AG04449 (cell line): ENCODE measurements around the gene CDK5RAP1.
"Not testable (repeated sequence)": the region's sequence is repeated elsewhere in the genome, so short reads cannot be mapped to it uniquely, and the experiment has no call there.

Source experiments
- CTCF ChIA-PET: fragments of 350-600 bp; formaldehyde crosslinking; extraction: SDS; loops from one replicate; lab custom pipeline; 2021; ENCODE audit warnings: antibody characterized with exemption; lab: Yijun Ruan, JAX
- POLR2A ChIA-PET: fragments of 400-600, 350-600 bp; formaldehyde crosslinking; extraction: SDS; loops from one replicate; lab custom pipeline; 2020; ENCODE audit warnings: antibody characterized with exemption, inconsistent platforms; lab: Yijun Ruan, JAX
- DNase-seq: peaks from one replicate; pipeline ENCODE4 v3.0.0-alpha.2; 2010; ENCODE audit warnings: low read depth, low spot score
- H3K4me3 ChIP-seq: 2 replicates; pipeline ENCODE4 v1.5.1; 2011; ENCODE audit warnings: low read depth, mild to moderate bottlenecking, control low read depth, low read length
- CTCF ChIP-seq: IDR thresholded peaks from one replicate; pipeline ENCODE4 v1.5.1; 2011; ENCODE audit warnings: mild to moderate bottlenecking, moderate library complexity, low read length, control low read depth, inconsistent platforms; ENCODE audit not compliant: insufficient read depth; ENCODE audit errors: missing control alignments

CDK5RAP1 gene

GRCh38 chr20:33443006-33443511, 41.7 kb upstream of the CDK5RAP1 start:
- no peak for DNase-seq
- ChIA-PET CTCF (interaction anchor here (1.2 to 4.8 kb wide), 2 partner anchors 9 to 210 kb away, joined by 5 to 22 read pairs; no protein-coding TSS in a partner anchor), POLR2A (interaction anchor here (0.6 to 0.9 kb wide), 4 partner anchors 21 to 224 kb away, joined by 3 to 4 read pairs (median 4); partner anchors contain the start of genes ACTL10 and CDK5RAP1)
- no peak for TF ChIP-seq CTCF
- peak overlapping the region; percentile 71 for H3K4me3 ChIP-seq

GRCh38 chr20:33442136-33443005, 41.1 kb upstream of the CDK5RAP1 start:
- CTCF ChIA-PET, result interaction anchor here (4.8 kb wide), 1 partner anchor 211 kb away, joined by 22 read pairs; no protein-coding TSS in a partner anchor
- TF ChIP-seq CTCF, result no peak

GRCh38 chr20:33441142-33441955, 40.0 kb upstream of the CDK5RAP1 start:
- ChIA-PET CTCF (no interaction called here), POLR2A (no interaction called here)
- DNase-seq, result no peak
- no peak overlapping the region for H3K4me3 ChIP-seq
- no peak for TF ChIP-seq CTCF

More at GRCh38 chr20:33442136-33443005, 41.1 kb upstream of the CDK5RAP1 start:
- no peak for DNase-seq
- H3K4me3 ChIP-seq, result peak overlapping the region; percentile 71
- POLR2A ChIA-PET, result interaction anchor here (0.6 to 0.9 kb wide), 3 partner anchors 41 to 224 kb away, joined by 3 to 4 read pairs (median 3); partner anchors contain the start of genes ACTL10 and CDK5RAP1

- DNase-seq, H3K4me3 ChIP-seq, CTCF ChIA-PET, POLR2A ChIA-PET: not testable (repeated sequence)
Measured at GRCh38 chr20:33440562-33440961, 39.2 kb upstream of the CDK5RAP1 start.

- POLR2A ChIA-PET, result interaction anchor here (0.9 kb wide), 1 partner anchor 52 kb away, joined by 3 read pairs; the partner anchor contains the start of gene CBFA2T2
- DNase-seq, result no peak
- H3K4me3 ChIP-seq, result no peak overlapping the region
- no peak for TF ChIP-seq CTCF
- CTCF ChIA-PET, result interaction anchor here (1.0 kb wide), 1 partner anchor 17 kb away, joined by 3 read pairs; no protein-coding TSS in a partner anchor
Measured at GRCh38 chr20:33438481-33438880, 37.2 kb upstream of the CDK5RAP1 start.

- DNase-seq, result no peak
- POLR2A ChIA-PET, result interaction anchor here (0.9 kb wide), 1 partner anchor 53 kb away, joined by 3 read pairs; the partner anchor contains the start of gene CBFA2T2
Measured at GRCh38 chr20:33437141-33437911, 36.0 kb upstream of the CDK5RAP1 start.

More at GRCh38 chr20:33437141-33437911, 36.0 kb upstream of the CDK5RAP1 start:
- H3K4me3 ChIP-seq, result no peak overlapping the region
- CTCF ChIA-PET, result interaction anchor here (1.0 kb wide), 1 partner anchor 18 kb away, joined by 3 read pairs; no protein-coding TSS in a partner anchor
- no peak for TF ChIP-seq CTCF
